Measurements from ENCODE around the gene CNTNAP5.

DNA sequence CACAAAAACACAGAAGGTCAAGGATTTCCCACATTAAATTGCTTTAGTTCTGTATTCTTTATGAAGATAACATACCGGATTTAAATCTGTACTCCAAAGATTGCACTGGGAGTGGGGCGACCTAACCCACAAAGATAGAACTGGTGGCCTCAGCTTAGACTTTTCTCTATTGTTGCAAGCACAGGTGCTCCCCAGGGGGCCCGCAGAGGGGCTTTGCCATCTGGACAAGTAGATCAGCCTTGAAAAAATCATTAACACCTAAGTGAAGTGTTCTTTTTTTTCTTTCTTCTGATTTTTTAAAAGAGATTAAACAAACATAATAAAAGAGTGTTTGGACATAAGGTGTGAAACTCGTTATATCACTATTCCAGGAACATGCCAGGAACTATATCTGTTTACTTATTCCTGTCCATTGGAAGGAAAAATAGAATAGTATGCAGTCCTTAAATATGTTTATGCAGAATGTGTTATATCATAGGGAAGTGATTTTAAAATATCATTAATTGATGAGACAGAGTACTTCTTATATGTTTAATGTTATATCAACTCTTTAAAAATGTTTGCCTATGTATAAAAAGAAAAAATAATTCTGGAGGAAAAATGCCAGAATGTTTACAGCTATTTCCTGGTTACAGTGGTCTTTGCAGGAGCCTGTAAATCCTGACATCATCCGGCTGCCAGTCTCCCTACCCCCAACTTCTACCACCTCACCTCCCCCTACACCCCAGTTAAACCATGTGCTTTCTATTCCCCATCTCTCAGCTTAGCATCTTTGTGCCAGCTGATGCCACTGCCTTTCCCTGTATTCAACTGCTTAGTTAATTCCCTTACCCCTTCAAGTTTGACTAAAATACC is 679.2 kb downstream of the CNTNAP5 start:
- no peak for TF ChIP-seq CTCF (conservative IDR thresholded peaks at IDR 0.05; ENCODE audit: low read depth, low read length)
- TF ChIP-seq EZH2 (IDR thresholded peaks at IDR 0.05; ENCODE audit: borderline replicate concordance, low read depth, low read length, poor library complexity, severe bottlenecking), result no peak
